Cerebellar nuclear complex (tissue), 1 donor: ENCODE measurements around the gene SLITRK4.
A peak's percentile ranks its signal among the peaks of the same experiment; 100 is the strongest.

ENCODE experiments used
- DNase-seq, 2 experiments: peaks; one replicate each; lab custom pipeline; 2025; lab: John Stamatoyannopoulos, UW

The SLITRK4 gene, protein sequence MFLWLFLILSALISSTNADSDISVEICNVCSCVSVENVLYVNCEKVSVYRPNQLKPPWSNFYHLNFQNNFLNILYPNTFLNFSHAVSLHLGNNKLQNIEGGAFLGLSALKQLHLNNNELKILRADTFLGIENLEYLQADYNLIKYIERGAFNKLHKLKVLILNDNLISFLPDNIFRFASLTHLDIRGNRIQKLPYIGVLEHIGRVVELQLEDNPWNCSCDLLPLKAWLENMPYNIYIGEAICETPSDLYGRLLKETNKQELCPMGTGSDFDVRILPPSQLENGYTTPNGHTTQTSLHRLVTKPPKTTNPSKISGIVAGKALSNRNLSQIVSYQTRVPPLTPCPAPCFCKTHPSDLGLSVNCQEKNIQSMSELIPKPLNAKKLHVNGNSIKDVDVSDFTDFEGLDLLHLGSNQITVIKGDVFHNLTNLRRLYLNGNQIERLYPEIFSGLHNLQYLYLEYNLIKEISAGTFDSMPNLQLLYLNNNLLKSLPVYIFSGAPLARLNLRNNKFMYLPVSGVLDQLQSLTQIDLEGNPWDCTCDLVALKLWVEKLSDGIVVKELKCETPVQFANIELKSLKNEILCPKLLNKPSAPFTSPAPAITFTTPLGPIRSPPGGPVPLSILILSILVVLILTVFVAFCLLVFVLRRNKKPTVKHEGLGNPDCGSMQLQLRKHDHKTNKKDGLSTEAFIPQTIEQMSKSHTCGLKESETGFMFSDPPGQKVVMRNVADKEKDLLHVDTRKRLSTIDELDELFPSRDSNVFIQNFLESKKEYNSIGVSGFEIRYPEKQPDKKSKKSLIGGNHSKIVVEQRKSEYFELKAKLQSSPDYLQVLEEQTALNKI

DNA sequence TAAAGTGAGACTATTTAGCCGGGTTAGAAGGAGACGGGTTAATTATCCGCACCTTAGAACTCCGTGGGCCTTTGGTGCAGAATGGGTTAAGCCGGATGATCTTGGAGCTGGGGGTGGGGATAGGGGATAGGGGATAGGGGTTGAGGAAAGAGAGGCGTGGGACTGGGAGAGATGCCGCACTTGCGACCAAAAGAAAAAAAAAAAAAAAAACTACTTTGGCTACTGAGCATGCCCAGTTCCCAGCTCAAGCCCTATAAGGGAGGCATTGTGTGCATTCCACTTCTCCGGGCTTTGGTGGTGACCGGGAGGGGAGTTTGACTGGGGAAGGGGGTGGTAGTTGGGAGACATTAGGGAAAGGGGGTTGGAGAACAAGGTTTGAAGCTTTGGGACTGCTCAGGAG, at the start of gene SLITRK4:
Gene SLITRK4 (minus strand): TSS at position 187 of the 400 bp plus-strand sequence. CDS start 4,993 bp downstream, outside the sequence.
- peak in 1 of 2 experiments; percentile 20 for DNase-seq

- DNase-seq: no peak
These were observed 47.6 kb upstream of the SLITRK4 start for GRCh38 chrX:143683486-143683885.

DNA sequence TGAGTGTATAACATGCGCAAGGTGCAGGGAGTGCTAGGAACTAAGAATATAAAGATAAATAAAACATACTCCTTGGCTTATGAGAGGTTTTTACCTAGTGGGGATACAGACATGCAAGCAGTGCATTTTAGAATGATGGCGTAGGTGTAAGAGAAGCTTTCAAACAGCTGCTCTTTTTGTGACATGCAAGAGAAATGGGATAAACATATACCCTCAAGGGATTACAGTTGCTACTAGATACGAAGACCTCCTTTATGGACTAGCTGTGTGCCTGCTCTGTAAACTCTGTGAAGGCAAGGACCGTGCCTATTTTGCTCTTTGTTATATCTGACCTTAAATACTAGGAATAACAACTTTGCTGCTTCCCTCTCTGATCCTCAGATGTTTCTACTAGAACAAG, 39.0 kb upstream of the SLITRK4 start:
- no peak for DNase-seq

DNA sequence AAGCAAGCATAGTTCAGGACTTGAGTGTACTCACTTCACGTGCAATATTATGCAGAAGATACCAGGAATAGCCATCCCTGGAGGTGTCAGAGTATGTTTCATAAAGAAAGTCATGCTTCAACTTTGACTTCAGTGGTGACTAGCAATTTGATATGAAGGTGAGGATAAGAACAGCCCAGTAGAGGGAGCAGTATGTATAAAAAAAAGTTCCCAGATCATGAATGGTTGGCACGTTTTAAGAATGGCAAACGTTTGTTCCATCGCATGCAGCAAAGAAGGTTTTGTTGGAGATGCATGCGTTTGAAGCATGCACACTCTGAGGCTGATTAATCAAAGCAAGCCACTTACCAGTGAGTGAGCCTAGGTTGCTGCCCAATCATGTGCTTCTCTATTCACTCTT, 33.5 kb upstream of the SLITRK4 start:
- DNase-seq: no peak

DNA sequence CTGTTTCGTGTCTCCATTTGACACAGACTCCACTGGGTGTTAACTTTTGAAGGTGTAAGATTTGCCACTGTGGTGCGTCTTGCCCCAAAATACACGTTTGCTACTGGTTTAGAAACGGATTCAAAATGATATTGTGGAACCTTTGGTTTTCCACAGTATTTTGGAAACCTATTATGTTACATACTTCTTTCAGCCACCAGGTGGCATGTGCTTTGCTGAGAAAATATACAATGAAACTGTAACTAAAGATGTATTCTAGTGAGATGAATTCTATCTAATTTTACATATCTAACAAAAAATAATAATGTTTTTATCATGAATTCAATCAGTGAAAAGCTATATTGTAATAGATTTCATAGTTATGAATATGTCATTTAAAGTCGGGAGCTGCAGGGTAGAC, 28.4 kb upstream of the SLITRK4 start:
- no peak for DNase-seq

DNA sequence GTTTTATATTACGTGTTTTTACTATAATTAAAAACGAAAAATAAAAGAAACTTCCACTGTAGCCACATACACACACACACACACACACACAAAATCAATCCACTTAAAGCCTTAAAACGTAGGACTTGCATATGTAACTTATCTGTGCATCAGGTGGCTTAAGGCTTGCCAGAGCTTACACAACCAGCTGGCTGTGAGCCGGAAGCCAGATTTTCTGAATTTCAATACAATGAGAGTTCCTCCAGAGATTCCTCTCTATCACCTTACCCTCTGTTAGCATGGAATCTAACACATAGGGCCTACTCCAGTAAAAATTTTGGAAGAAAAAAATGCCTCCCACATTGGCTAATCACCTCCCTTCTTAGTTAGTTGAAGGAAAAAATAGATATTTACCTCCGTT, 27.9 kb upstream of the SLITRK4 start:
- no peak for DNase-seq

DNA sequence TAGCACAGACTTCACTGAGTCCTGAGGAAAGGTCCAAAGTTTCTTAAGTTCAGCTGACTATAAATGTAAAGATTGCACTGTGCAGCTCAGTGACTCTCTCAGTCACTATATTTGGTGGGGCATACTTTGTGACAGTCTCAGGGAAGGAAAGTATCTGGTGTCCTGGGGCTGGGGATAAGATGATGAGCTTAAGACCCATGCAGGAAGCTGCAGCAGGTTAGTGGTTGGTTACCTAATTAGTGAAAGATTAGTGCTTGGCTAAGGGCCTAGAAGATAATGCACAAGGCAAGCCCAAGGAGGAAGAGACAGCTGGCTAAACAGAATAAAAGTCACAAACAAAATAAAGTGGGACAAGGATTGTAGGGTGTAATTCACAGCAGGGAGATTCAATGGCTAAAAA, 25.4 kb upstream of the SLITRK4 start:
- no peak for DNase-seq

- DNase-seq: no peak
These were observed 12.8 kb upstream of the SLITRK4 start for GRCh38 chrX:143648705-143649104.

DNA sequence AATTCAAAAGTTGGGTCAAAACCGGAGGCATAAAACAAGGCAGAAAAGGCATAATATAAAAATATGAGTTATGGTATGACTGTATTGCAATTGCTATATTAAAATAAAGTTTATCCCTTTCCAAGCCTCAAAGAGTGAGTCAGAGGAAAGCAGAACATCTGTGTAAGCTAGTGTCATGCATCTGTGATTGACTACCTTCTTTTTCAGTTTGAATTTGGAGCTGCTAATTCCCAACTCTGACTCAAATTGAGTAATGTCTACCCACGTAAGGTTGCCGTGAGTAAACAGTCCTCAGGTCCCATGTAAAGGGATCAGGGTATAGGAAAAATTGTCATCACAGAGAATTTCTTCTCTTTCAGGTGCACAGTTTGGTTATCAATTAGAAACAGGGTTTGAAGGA, 6.5 kb upstream of the SLITRK4 start:
- no peak for DNase-seq

DNA sequence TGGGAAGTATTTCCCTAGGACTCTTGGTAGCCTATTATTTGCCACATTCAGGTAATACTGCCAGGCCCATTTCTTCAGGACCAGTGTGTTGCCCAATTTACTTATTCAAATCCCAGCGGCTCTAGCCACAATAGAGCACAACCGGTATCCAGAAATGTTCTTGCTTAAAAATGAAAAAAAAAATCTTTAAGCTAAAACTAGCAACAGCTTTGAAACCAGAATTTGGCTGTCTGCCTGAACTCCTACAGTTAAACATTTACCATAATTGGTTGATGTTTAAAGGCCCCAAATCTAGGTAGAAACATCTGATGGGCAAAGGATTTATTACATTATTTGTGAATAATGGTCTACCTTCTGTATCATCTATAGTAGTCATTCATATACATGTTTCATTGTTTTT, 930 bp upstream of the SLITRK4 start:
- DNase-seq: no peak

- DNase-seq: no peak
These were observed 1.0 kb downstream of the SLITRK4 start for GRCh38 chrX:143634663-143635455.

- DNase-seq: no peak
These were observed 1.6 kb downstream of the SLITRK4 start for GRCh38 chrX:143634309-143634662.

DNA sequence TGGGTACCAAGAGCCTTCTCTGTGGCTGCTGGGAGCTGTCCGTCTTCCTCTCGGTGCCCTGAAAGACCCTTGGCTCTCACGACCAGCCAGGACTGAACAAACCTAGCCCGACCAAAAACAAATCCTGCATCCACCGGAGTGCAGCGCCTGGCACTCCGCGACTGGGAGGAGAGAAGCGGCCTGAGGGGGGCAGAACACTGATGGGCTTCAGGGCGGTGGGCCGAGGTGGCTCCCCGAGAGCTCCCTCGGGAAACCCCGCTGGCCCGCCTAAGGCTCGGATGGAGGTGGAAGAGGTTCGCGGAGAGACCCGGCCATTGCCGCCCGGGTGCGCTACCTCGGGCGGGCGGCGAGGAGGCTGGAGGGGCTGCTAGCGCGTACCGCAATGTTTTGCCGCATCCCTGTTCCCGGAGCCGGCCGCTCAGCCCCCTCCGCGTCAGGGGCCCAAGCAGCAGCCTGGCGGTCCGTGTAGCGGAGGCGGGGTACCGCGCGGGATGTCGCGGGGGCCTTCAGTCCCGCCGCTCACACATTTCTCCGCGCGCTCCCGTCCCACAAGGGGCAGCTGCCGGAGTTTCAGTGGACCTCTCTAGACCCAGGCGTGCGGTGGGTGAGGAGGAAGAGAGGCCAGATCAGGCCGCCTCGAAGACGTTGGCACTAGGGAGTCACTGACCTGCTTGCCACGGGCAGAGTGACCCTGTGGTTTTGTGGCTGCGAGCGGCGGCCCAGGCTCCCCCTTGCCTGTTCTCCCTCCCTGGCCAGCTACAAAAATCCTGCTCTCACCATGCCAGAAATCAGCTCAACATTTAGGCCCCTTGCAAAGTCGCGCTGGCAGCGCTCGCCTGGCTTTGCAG, 2.2 kb downstream of the SLITRK4 start:
- no peak for DNase-seq

- DNase-seq: no peak
These were observed 3.1 kb downstream of the SLITRK4 start for GRCh38 chrX:143632625-143633410.

DNA sequence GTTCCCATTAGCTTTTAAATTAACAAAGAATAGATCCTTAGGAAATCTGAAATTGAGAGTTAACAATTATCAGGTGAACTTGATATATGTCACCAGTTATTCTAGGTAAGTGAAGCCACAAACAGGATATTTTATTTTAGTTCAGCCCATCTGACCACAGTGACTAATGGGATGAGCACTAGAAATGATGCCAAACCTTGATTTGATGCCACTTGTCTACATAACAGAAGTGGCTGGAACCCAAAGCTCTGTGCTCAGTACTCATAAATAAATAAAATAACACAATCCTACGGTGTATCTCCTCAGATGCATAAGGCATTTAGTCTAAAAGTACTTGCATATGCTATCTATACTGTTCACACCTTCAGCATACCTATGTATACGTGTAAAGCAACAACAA, 12.2 kb downstream of the SLITRK4 start:
- no peak for DNase-seq

DNA sequence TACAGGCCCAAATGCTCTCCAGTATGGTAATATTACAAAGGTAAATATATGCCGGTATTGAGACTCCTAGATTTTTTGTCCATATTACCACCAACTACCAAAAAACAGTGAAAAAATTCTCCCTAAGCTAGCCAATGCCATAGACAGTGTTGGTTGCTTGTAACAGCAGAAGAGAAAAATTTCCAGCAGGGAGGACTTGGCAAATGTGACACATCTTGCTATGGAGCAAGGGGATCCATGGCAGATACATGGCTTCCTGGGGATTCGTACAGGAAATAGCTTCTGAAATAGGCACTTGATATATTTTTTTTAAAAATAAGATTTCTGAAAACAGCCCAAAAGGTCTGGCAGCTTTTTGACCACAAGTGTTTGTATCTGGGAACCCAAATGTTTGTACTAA, 14.6 kb downstream of the SLITRK4 start:
- DNase-seq: peak in 1 of 2 experiments; percentile 6

- DNase-seq: no peak
These were observed 20.1 kb downstream of the SLITRK4 start for GRCh38 chrX:143615851-143616250.

DNA sequence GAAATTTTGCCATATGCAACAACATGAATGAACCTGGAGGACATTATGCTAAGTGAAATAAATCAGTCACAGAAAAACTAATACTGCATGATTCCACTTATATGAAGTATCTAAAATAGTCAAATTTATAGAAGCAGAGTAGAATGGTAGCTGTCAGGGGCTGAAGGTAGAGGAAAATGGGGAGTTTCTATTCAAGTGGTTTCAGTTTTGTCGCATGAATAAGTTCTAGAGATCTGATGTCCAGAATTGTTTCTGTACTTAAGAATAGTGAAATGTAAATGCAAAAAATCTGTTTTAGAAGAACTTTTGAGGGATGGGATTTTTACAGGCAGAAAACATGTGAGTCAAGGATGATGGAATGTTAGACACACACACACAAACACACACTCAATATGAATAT, 34.1 kb downstream of the SLITRK4 start:
- DNase-seq: no peak

- no peak for DNase-seq
These were observed 54.7 kb downstream of the SLITRK4 start for GRCh38 chrX:143581240-143581639.

DNA sequence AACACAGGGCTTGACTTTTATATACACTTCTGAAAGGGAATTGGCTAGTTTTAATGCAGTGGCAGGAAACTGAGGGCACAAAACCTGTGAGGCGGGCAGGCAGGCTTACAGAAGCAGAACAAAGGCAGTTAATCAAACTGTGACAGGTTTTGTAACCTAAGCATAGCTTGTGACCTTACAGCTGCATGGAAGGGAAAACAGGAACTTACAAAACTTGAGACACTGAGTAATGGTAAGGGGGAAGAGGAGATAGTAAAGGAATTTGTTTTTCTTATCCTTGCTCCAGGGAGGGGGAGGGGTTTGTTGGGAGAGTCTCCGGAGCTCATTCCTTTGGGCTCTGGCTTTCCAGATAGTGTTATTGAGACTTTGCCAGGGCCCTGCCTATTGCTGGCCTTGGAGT, 55.6 kb downstream of the SLITRK4 start:
- no peak for DNase-seq
